Measurements from ENCODE around the gene USF2. TPM values are rescaled to one million over a fixed set of nuclear protein-coding genes. Genes with fewer than 3 reads are reported as not detected.
"Not testable (repeated sequence)": the region's sequence is repeated elsewhere in the genome, so short reads cannot be mapped to it uniquely, and the experiment has no call there.

The USF2 gene, protein sequence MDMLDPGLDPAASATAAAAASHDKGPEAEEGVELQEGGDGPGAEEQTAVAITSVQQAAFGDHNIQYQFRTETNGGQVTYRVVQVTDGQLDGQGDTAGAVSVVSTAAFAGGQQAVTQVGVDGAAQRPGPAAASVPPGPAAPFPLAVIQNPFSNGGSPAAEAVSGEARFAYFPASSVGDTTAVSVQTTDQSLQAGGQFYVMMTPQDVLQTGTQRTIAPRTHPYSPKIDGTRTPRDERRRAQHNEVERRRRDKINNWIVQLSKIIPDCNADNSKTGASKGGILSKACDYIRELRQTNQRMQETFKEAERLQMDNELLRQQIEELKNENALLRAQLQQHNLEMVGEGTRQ
- total RNA-seq (ENCODE audit: low replicate concordance) = 51.6 and 72.9 TPM in 2 replicates

DNA sequence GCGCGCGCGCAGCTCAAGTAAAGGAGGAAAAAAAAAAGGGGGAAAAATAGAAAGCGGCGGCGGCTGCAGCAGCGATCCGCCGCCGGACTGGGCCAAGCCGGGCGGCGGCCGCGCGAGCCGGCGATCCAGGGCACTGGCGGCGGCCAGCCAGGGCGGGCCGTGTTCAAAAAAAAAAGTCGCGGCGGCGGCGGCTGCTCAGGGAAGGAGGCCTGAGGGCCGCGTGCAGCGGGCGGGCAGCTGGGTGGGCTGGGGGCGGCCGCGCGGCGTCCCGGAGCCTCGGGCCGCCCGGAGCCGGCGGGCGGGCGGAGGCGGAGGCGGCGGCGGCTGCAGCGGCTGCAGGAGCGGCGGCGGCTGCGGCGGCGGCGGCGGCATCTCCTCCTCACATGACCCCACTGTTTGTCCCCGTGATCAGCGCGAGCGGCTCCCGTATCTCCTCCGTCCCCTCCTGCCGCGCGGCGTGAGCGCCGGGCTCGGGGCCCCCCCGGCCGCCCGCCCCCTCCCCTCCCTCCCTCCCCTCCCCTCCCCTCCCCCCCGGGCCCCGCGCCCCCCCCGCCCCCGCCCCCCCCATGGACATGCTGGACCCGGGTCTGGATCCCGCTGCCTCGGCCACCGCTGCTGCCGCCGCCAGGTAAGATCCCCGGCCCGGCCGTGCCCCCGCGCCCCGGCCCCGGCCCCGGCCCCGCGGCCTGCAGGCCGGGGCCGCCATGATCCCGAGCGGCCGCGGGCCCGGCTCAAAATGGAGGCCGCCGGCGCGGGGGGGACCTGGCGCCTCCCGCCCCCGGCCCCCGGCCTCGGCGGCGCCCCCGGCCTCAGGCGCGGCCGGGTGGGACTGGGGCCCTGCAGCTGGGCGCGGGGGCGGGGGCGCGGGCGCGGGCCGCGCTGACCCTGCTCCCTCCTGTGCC is at the start of gene USF2:
Gene USF2 (plus strand): TSS at position 427 of the 902 bp plus-strand sequence. CDS start 140 bp downstream, at position 567.
- TF ChIP-seq CTCF (IDR thresholded peaks at IDR 0.05; ENCODE audit: insufficient read depth, low read length) = no peak
- peak; percentile 54 for DNase-seq (ENCODE audit: low read depth)
- peak within 1 kb of the TSS; percentile 81 for H3K4me3 ChIP-seq (ENCODE audit: low read depth, low read length)

GRCh38 chr19:35219008-35219407 is 49.8 kb upstream of the USF2 start:
- no peak overlapping the region for H3K4me3 ChIP-seq (ENCODE audit: low read depth, low read length)
- DNase-seq (ENCODE audit: low read depth) = no peak
- no peak for TF ChIP-seq CTCF (IDR thresholded peaks at IDR 0.05; ENCODE audit: insufficient read depth, low read length)

DNA sequence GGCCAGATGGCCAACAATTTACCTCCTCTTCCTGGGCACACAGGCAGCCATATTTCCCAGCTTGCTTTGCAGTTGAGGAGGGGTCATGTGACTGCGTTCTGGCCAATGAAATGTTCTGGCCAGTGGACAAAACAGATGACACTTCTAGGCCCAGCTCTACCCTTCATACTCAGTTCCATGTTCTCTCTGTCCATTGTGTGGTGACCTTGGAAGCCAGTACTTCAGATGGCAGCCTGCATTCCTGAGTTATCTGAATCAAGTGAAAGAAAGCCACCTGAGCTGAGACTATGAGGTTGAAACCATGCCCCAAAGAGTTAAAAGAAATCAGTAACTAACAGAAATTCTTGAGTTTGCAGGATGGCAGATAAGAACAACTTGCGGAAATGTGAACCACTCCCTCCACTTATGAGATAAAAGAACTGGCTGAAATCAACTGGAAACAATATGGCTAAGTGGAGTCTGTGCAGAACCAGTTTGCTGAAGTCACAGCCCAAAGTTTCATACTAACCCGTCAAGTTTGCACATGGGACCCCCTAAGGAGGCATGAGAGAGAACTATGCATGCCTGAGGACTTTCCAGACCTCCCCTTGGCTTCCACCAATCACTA is 48.3 kb upstream of the USF2 start:
- no peak overlapping the region for H3K4me3 ChIP-seq (ENCODE audit: low read depth, low read length)
- DNase-seq (ENCODE audit: low read depth) = peak; percentile 33
- no peak for TF ChIP-seq CTCF (IDR thresholded peaks at IDR 0.05; ENCODE audit: insufficient read depth, low read length)

DNA sequence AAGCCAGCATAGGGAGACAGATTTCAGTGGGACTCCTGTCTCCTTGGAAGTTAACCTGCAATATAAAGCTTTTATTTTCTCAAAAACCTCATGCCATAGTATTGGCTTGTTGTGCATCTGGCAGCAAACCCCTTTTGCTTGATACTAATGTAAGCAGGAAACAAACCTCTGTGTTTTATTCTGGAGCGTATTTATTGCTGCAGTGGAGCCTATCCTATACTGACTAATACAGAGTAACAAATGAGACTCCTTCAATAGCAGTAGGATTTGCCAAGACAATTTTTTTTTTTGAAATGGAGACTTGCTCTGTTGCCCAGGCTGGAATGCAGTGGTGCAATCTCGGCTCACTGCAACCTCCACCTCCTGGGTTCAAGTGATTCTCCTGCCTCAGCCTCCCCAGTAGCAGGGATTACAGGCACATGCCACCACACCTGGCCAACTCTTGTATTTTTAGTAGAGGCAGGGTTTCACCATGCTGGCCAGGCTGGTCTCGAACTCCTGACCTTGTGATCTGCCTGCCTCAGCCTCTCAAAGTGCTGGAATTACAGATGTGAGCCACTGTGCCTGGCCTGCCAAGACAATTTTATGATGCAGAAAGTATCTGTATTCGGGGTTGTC is 47.7 kb upstream of the USF2 start:
- not testable (repeated sequence) for DNase-seq (ENCODE audit: low read depth); H3K4me3 ChIP-seq (ENCODE audit: low read depth, low read length)

DNA sequence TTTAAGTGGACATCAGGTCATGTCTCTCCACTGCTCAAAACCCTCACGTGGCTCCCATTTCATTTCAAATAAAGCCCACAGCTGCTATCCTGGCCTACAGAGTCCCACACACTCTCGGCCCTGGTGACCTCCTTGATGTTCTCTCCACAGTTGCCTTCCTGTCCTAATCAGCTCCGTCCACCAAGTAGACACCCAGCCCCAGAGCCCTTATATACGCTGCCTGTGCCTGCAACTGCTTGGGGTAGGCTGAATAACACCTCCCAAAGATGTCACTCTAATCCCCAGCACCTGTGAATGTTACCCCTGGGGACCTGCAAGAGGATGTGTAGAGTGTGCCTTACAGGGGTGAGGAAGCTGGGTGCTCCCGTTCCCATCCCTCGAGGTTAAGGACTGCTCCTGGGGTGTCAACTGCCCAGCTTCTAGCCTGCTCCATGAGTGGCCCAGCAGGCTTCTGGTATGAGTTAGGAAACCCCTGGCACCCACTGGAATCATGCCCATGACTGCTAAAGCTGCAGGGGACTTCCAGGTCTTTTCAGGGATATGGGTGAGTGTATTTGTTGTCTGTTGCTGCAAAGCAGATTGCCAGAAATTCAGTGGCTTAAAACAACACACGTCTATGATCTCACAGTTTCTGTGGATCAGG is 46.3 kb upstream of the USF2 start:
- TF ChIP-seq CTCF (IDR thresholded peaks at IDR 0.05; ENCODE audit: insufficient read depth, low read length) = no peak
- H3K4me3 ChIP-seq (ENCODE audit: low read depth, low read length) = no peak overlapping the region
- DNase-seq (ENCODE audit: low read depth) = no peak

DNA sequence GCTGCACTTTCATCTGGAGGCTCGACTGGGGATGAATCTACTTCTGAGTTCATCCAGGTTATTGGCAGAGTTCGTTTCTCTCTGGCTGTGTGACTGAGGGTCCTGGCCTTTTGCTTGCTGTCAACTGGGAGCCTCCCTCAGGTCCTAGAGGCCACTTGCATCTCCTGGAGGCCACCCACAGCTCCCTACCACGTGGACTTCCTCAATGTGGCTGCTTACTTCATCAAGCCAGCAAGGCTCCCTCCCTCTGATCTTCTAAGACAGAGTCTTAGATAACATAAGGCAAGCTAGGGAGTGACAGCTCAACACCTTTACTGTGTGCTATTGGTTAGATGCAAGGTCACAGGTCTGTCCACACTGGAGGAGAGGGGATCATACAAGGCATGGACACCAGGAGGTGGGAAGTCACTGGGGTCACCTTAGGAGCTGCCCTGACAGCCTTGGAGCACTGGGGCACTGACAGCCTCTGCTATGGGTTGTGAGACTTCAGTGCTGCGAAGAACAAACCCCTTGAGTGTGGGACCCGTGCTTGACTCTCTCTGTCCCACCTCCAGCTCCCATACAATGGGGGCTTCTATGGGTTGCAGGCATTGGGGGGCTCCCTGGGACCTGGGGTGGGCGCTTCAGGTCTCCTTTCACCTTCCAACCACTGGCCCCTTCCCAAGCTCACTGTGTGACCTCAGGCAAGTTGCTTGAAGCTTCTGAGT is 45.5 kb upstream of the USF2 start:
- no peak for TF ChIP-seq CTCF (IDR thresholded peaks at IDR 0.05; ENCODE audit: insufficient read depth, low read length)
- DNase-seq (ENCODE audit: low read depth) = no peak
- no peak overlapping the region for H3K4me3 ChIP-seq (ENCODE audit: low read depth, low read length)

Data from fibroblast of the aortic adventitia (primary cell).